ENCODE measurements around the gene ZEB2. TPM values are rescaled to one million over a fixed set of nuclear protein-coding genes. Genes with fewer than 3 reads are reported as not detected.

Gene ZEB2
- total RNA-seq = 89.1 TPM
- long read RNA-seq, full-length matches to known transcripts = 14 of 24 reads
- long read RNA-seq, partial matches to known transcripts = 6 of 24 reads
- long read RNA-seq, other reads (novel, unspliced or antisense) = 4 of 24 reads

- Histone ChIP-seq H3K4me1 (peaks cover 63% of the 10 kb centered on the region), H3K27me3 (ENCODE audit: low read depth) (peaks cover 6% of the 10 kb centered on the region), H3K4me3 (peak within 1 kb of the TSS; percentile 85), H3K36me3 (no peaks in the 10 kb centered on the region), H3K27ac (replicated peaks) (peak within 1 kb of the TSS; percentile 98), H3K9me3 (replicated peaks) (no peaks in the 10 kb centered on the region)
- TF ChIP-seq, protein P1, sequence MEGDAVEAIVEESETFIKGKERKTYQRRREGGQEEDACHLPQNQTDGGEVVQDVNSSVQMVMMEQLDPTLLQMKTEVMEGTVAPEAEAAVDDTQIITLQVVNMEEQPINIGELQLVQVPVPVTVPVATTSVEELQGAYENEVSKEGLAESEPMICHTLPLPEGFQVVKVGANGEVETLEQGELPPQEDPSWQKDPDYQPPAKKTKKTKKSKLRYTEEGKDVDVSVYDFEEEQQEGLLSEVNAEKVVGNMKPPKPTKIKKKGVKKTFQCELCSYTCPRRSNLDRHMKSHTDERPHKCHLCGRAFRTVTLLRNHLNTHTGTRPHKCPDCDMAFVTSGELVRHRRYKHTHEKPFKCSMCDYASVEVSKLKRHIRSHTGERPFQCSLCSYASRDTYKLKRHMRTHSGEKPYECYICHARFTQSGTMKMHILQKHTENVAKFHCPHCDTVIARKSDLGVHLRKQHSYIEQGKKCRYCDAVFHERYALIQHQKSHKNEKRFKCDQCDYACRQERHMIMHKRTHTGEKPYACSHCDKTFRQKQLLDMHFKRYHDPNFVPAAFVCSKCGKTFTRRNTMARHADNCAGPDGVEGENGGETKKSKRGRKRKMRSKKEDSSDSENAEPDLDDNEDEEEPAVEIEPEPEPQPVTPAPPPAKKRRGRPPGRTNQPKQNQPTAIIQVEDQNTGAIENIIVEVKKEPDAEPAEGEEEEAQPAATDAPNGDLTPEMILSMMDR (IDR thresholded peaks at IDR 0.05; ENCODE audit: borderline replicate concordance) = peak; percentile 66
- intact Hi-C loops (cut with micrococcal nuclease) = loop anchor here (10.0 kb wide), 2 partner anchors 195 to 355 kb away; no protein-coding TSS in a partner anchor
- peak; percentile 54 for DNase-seq
Measured at GRCh38 chr2:144519934-144520731, at the start of gene ZEB2. Gene ZEB2, minus strand, starts transcription at chr2:144520119. Its CDS starts 2,769 bp downstream, at chr2:144517350.

- H3K9me3 ChIP-seq (replicated peaks) = no peaks in the 10 kb centered on the region
- no peak overlapping the region for H3K4me3 ChIP-seq
- DNase-seq = no peak
- H3K27ac ChIP-seq (replicated peaks) = no peak overlapping the region
- H3K36me3 ChIP-seq = no peaks in the 10 kb centered on the region
- intact Hi-C loops (cut with micrococcal nuclease) = no loop called here
- TF ChIP-seq, protein P1 (IDR thresholded peaks at IDR 0.05; ENCODE audit: borderline replicate concordance) = no peak
- no peaks in the 10 kb centered on the region for H3K4me1 ChIP-seq
- no peaks in the 10 kb centered on the region for H3K27me3 ChIP-seq (ENCODE audit: low read depth)
Measured at GRCh38 chr2:144567745-144568144, 47.8 kb upstream of the ZEB2 start.

- Histone ChIP-seq H3K27ac (replicated peaks) (no peak overlapping the region), H3K4me1 (no peaks in the 10 kb centered on the region), H3K4me3 (no peak overlapping the region), H3K27me3 (ENCODE audit: low read depth) (no peaks in the 10 kb centered on the region), H3K36me3 (no peaks in the 10 kb centered on the region), H3K9me3 (replicated peaks) (no peaks in the 10 kb centered on the region)
- TF ChIP-seq, protein P1 (IDR thresholded peaks at IDR 0.05; ENCODE audit: borderline replicate concordance) = no peak
- no peak for DNase-seq
- intact Hi-C loops (cut with micrococcal nuclease) = no loop called here
Measured at GRCh38 chr2:144566448-144566847, 46.5 kb upstream of the ZEB2 start.

- no peaks in the 10 kb centered on the region for H3K36me3 ChIP-seq
- intact Hi-C loops (cut with micrococcal nuclease) = no loop called here
- no peak overlapping the region for H3K27ac ChIP-seq (replicated peaks)
- no peaks in the 10 kb centered on the region for H3K27me3 ChIP-seq (ENCODE audit: low read depth)
- no peak for DNase-seq
- no peak overlapping the region for H3K4me3 ChIP-seq
- TF ChIP-seq, protein P1 (IDR thresholded peaks at IDR 0.05; ENCODE audit: borderline replicate concordance) = no peak
- no peaks in the 10 kb centered on the region for H3K9me3 ChIP-seq (replicated peaks)
- H3K4me1 ChIP-seq = no peaks in the 10 kb centered on the region
Measured at GRCh38 chr2:144560251-144560650, 40.3 kb upstream of the ZEB2 start.

GRCh38 chr2:144559681-144560080 lies 39.8 kb upstream of the ZEB2 start:
- no peak for DNase-seq
- Histone ChIP-seq H3K9me3 (replicated peaks) (no peaks in the 10 kb centered on the region), H3K4me1 (no peaks in the 10 kb centered on the region), H3K36me3 (no peaks in the 10 kb centered on the region), H3K4me3 (no peak overlapping the region), H3K27ac (replicated peaks) (no peak overlapping the region), H3K27me3 (ENCODE audit: low read depth) (no peaks in the 10 kb centered on the region)
- intact Hi-C loops (cut with micrococcal nuclease) = no loop called here
- TF ChIP-seq, protein P1 (IDR thresholded peaks at IDR 0.05; ENCODE audit: borderline replicate concordance) = no peak
